ENCODE data around the gene VRK1.

VRK1 gene

GRCh38 chr14:96897184-96897583 is 100.0 kb downstream of the VRK1 start:
- no peak overlapping the region for H2AFZ ChIP-seq (ENCODE audit: low read depth, low read length)
- no peak overlapping the region for H3K27ac ChIP-seq (ENCODE audit: low read length)
- H3K27me3 ChIP-seq (ENCODE audit: insufficient read depth, low read length, poor library complexity): no peaks in the 10 kb centered on the region
- H3K9me3 ChIP-seq (ENCODE audit: insufficient read depth, low read length, severe bottlenecking): no peaks in the 10 kb centered on the region
- H3K36me3 ChIP-seq (ENCODE audit: insufficient read depth, low read length): peaks cover 30% of the 10 kb centered on the region; the same call in 1 of the 2 replicates
- H3K4me1 ChIP-seq (ENCODE audit: insufficient read depth, low read length): no peaks in the 10 kb centered on the region
- H3K9ac ChIP-seq (ENCODE audit: low read depth, low read length): no peak overlapping the region
- no peaks in the 10 kb centered on the region for H4K20me1 ChIP-seq (ENCODE audit: insufficient read depth, low read length)
- no peak overlapping the region for H3K4me3 ChIP-seq (ENCODE audit: low read depth in 1 of 2, low read length in 2 of 2)
- TF ChIP-seq CTCF (IDR thresholded peaks at IDR 0.05; ENCODE audit: borderline replicate concordance, extremely low read depth, low read length, poor library complexity, severe bottlenecking): no peak
- no peak for TF ChIP-seq EZH2 (IDR thresholded peaks at IDR 0.05; ENCODE audit: borderline replicate concordance, low read depth, low read length, severe bottlenecking)
- DNase-seq: no peak
- no peak for ATAC-seq (ENCODE audit: insufficient read depth, low read depth)
- no peaks in the 10 kb centered on the region for H3K79me2 ChIP-seq (ENCODE audit: insufficient read depth, low read length)
- no peak overlapping the region for H3K4me2 ChIP-seq (ENCODE audit: insufficient read depth, low read length)

GRCh38 chr14:96901227-96901626 is 104.0 kb downstream of the VRK1 start:
- TF ChIP-seq CTCF (IDR thresholded peaks at IDR 0.05; ENCODE audit: borderline replicate concordance, extremely low read depth, low read length, poor library complexity, severe bottlenecking) (no peak), EZH2 (IDR thresholded peaks at IDR 0.05; ENCODE audit: borderline replicate concordance, low read depth, low read length, severe bottlenecking) (no peak)
- H3K27me3 ChIP-seq (ENCODE audit: insufficient read depth, low read length, poor library complexity): no peaks in the 10 kb centered on the region
- DNase-seq (no peak), ATAC-seq (ENCODE audit: insufficient read depth, low read depth) (no peak)
- no peak overlapping the region for H2AFZ ChIP-seq (ENCODE audit: low read depth, low read length)
- peaks cover 25% of the 10 kb centered on the region; the same call in 1 of the 2 replicates for H3K36me3 ChIP-seq (ENCODE audit: insufficient read depth, low read length)
- no peaks in the 10 kb centered on the region for H4K20me1 ChIP-seq (ENCODE audit: insufficient read depth, low read length)
- H3K4me3 ChIP-seq (ENCODE audit: low read depth in 1 of 2, low read length in 2 of 2): no peak overlapping the region
- no peaks in the 10 kb centered on the region for H3K79me2 ChIP-seq (ENCODE audit: insufficient read depth, low read length)
- H3K27ac ChIP-seq (ENCODE audit: low read length): no peak overlapping the region
- no peaks in the 10 kb centered on the region for H3K9me3 ChIP-seq (ENCODE audit: insufficient read depth, low read length, severe bottlenecking)
- H3K4me2 ChIP-seq (ENCODE audit: insufficient read depth, low read length): no peak overlapping the region
- H3K9ac ChIP-seq (ENCODE audit: low read depth, low read length): no peak overlapping the region
- no peaks in the 10 kb centered on the region for H3K4me1 ChIP-seq (ENCODE audit: insufficient read depth, low read length)

GRCh38 chr14:96902004-96902403 is 104.8 kb downstream of the VRK1 start:
- Histone ChIP-seq H3K4me3 (ENCODE audit: low read depth in 1 of 2, low read length in 2 of 2) (no peak overlapping the region), H3K27ac (ENCODE audit: low read length) (no peak overlapping the region), H3K4me1 (ENCODE audit: insufficient read depth, low read length) (no peaks in the 10 kb centered on the region), H3K9me3 (ENCODE audit: insufficient read depth, low read length, severe bottlenecking) (no peaks in the 10 kb centered on the region), H3K79me2 (ENCODE audit: insufficient read depth, low read length) (no peaks in the 10 kb centered on the region), H3K9ac (ENCODE audit: low read depth, low read length) (no peak overlapping the region), H3K4me2 (ENCODE audit: insufficient read depth, low read length) (no peak overlapping the region), H2AFZ (ENCODE audit: low read depth, low read length) (no peak overlapping the region), H3K27me3 (ENCODE audit: insufficient read depth, low read length, poor library complexity) (no peaks in the 10 kb centered on the region), H3K36me3 (ENCODE audit: insufficient read depth, low read length) (peaks cover 33% of the 10 kb centered on the region; the same call in 1 of the 2 replicates), H4K20me1 (ENCODE audit: insufficient read depth, low read length) (no peaks in the 10 kb centered on the region)
- TF ChIP-seq EZH2 (IDR thresholded peaks at IDR 0.05; ENCODE audit: borderline replicate concordance, low read depth, low read length, severe bottlenecking) (no peak), CTCF (IDR thresholded peaks at IDR 0.05; ENCODE audit: borderline replicate concordance, extremely low read depth, low read length, poor library complexity, severe bottlenecking) (no peak)
- DNase-seq (peak; percentile 13), ATAC-seq (ENCODE audit: insufficient read depth, low read depth) (peak; percentile 61; the same call in 2 of the 3 replicates)

Measured in DND-41 (cell line).